K562 (cell line): Measurements from ENCODE around the gene ZBTB8A. TPM values are rescaled to one million over a fixed set of nuclear protein-coding genes. Genes with fewer than 3 reads are reported as not detected.

ENCODE experiments used
- CHD4 ChIP-seq: fragments of 200-600 bp; sonication (generic); IDR thresholded peaks from 3 replicates; pipeline ENCODE4 v1.6.1; 2012; ENCODE audit warnings: low read depth, mild to moderate bottlenecking, mixed read lengths, low read length, inconsistent platforms; ENCODE audit not compliant: insufficient read depth, insufficient replicate concordance, poor library complexity, severe bottlenecking
- CXXC5 ChIP-seq: fragments of 250-450 bp; sonication (Bioruptor Pico); IDR thresholded peaks from 2 replicates; pipeline ENCODE4 v1.8.0; 2022; ENCODE audit warnings: inconsistent platforms, mild to moderate bottlenecking, moderate library complexity
- HMG20A ChIP-seq: fragments of 450-650 bp; formaldehyde crosslinking; conservative IDR thresholded peaks from 2 replicates; pipeline ENCODE4 v1.4.0; 2020; ENCODE audit warnings: mild to moderate bottlenecking, mixed read lengths
- L3MBTL2 ChIP-seq: fragments of 450-650 bp; IDR thresholded peaks from 2 replicates; pipeline ENCODE4 v1.6.1; 2016; ENCODE audit warnings: mild to moderate bottlenecking, moderate library complexity
- NCOA6 ChIP-seq: fragments of 450-650 bp; IDR thresholded peaks from 2 replicates; pipeline ENCODE4 v1.6.1; 2017; ENCODE audit warnings: mild to moderate bottlenecking
- NELFE ChIP-seq: IDR thresholded peaks from 2 replicates; pipeline ENCODE4 v1.6.1; 2011; ENCODE audit warnings: mild to moderate bottlenecking; ENCODE audit not compliant: insufficient read depth, insufficient read length
- NR4A1 ChIP-seq, 2 experiments: fragments of 250-450 bp in 1 of 2; fragments of 450-650 bp in 1 of 2; sonication (Bioruptor Pico) in 1 of 2; IDR thresholded peaks; 2 replicates each; pipeline versions ENCODE4 v1.4.0 to v1.6.1; 2016 to 2020; ENCODE audit warnings: mild to moderate bottlenecking in 2 of 2, missing compliant biosample characterization in 1 of 2, missing genetic modification characterization in 1 of 2, moderate library complexity in 1 of 2
- TAL1 ChIP-seq: fragments of 450-650 bp; IDR thresholded peaks from 2 replicates; pipeline ENCODE4 v1.6.1; 2016; ENCODE audit warnings: mild to moderate bottlenecking
- YBX1 ChIP-seq: fragments of 450-650 bp; IDR thresholded peaks from 2 replicates; pipeline ENCODE4 v1.7.1; 2016; ENCODE audit warnings: mild to moderate bottlenecking
- ZBTB5 ChIP-seq: fragments of 450-650 bp; IDR thresholded peaks from 2 replicates; pipeline ENCODE4 v1.6.1; 2017; ENCODE audit warnings: antibody characterized with exemption
- ZFP1 ChIP-seq: fragments of 450-650 bp; formaldehyde crosslinking; IDR thresholded peaks from 2 replicates; pipeline ENCODE4 v1.4.0; 2020; ENCODE audit warnings: mild to moderate bottlenecking, mixed read lengths
- ZNF12 ChIP-seq: sonication (generic); formaldehyde crosslinking; IDR thresholded peaks from 2 replicates; pipeline ENCODE4 v1.4.0; 2020; ENCODE audit warnings: mild to moderate bottlenecking, missing genetic modification reagents
- ZNF311 ChIP-seq: fragments of 250-450 bp; sonication (Bioruptor Pico); IDR thresholded peaks from 2 replicates; pipeline ENCODE4 v1.4.0; 2020; ENCODE audit warnings: mild to moderate bottlenecking, moderate library complexity
- ZNF354B ChIP-seq: fragments of 250-450 bp; sonication (Bioruptor Pico); IDR thresholded peaks from 2 replicates; pipeline ENCODE4 v1.4.0; 2020
- ZNF449 ChIP-seq: fragments of 250-450 bp; sonication (Bioruptor Pico); IDR thresholded peaks from 2 replicates; pipeline ENCODE4 v1.8.0; 2022; ENCODE audit warnings: moderate library complexity, mild to moderate bottlenecking, inconsistent platforms
- ZNF583 ChIP-seq: fragments of 250-450 bp; sonication (Bioruptor Pico); IDR thresholded peaks from 2 replicates; pipeline ENCODE4 v1.4.0; 2020
- polyA plus RNA-seq, 8 experiments: library from polyadenylated mRNA; depleted of rRNA in 4 of 8; stranded (reverse) in 5 of 8; unstranded in 3 of 8; fragments of >200 nt; fragmentation: Nextera tagmentation in 2 of 8; fragmentation: Illumina TruSeq in 1 of 8; extraction: Ambion mirVana in 2 of 8; extraction: Trizol in 1 of 8; gene quantifications; 2 replicates each; pipeline versions ENCODE4 v1.2.1 to v1.2.3, GENCODE V29; 2011 to 2014; ENCODE audit warnings: inconsistent platforms in 1 of 8, missing spikeins in 1 of 8
- total RNA-seq, 7 experiments: library from RNA; depleted of rRNA in 6 of 7; stranded (reverse); fragments of >200 nt in 6 of 7; fragmentation: Illumina TruSeq in 2 of 7; extraction: Trizol in 2 of 7; gene quantifications; 2 replicates each; pipeline versions ENCODE4 v1.2.1 to v1.2.3, GENCODE V29; 2011 to 2021; ENCODE audit warnings: low replicate concordance in 1 of 7
- TF ChIP-seq, protein P1 (sequence below): sonication (generic); formaldehyde crosslinking; IDR thresholded peaks from 2 replicates; pipeline ENCODE4 v1.8.0; 2022; ENCODE audit warnings: mild to moderate bottlenecking, low read depth, missing genetic modification reagents
- TF ChIP-seq, protein P2 (sequence below): sonication (generic); formaldehyde crosslinking; IDR thresholded peaks from 2 replicates; pipeline ENCODE4 v1.8.1; 2022; ENCODE audit warnings: missing genetic modification reagents
- TF ChIP-seq, protein P3 (sequence below): fragments of 250-450 bp; sonication (Bioruptor Pico); IDR thresholded peaks from 2 replicates; pipeline ENCODE4 v1.9.0; 2021; ENCODE audit warnings: mild to moderate bottlenecking, inconsistent platforms

Gene ZBTB8A
- total and polyA plus RNA-seq, 9 of the 15 experiments (the other 6 are each of a cell fraction or from before 2014, with no cell fraction given), result 0.01 to 0.64 (median 0.09) TPM

GRCh38 chr1:32650248-32650751 lies 111.1 kb downstream of the ZBTB8A start, which contains the start of gene ZBTB8OS (continued):
- no peak for TF ChIP-seq ZNF354B (CRISPR knock-in tag)
- no peak for TF ChIP-seq ZNF583
- TF ChIP-seq, protein P1, sequence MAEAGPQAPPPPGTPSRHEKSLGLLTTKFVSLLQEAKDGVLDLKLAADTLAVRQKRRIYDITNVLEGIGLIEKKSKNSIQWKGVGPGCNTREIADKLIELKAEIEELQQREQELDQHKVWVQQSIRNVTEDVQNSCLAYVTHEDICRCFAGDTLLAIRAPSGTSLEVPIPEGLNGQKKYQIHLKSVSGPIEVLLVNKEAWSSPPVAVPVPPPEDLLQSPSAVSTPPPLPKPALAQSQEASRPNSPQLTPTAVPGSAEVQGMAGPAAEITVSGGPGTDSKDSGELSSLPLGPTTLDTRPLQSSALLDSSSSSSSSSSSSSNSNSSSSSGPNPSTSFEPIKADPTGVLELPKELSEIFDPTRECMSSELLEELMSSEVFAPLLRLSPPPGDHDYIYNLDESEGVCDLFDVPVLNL (CRISPR knock-in tag), result no peak
- TF ChIP-seq ZNF12 (CRISPR knock-in tag), result no peak; the same call in 1 of the 2 replicates
- no peak for TF ChIP-seq ZNF311
- TF ChIP-seq TAL1, result 0 out of 2 replicates have a peak, but pooled peaks have one; percentile 10
- TF ChIP-seq ZNF449 (CRISPR knock-in tag), result no peak
- TF ChIP-seq L3MBTL2, result no peak
- no peak for TF ChIP-seq CXXC5
- TF ChIP-seq CHD4, result no peak
- TF ChIP-seq, protein P2, sequence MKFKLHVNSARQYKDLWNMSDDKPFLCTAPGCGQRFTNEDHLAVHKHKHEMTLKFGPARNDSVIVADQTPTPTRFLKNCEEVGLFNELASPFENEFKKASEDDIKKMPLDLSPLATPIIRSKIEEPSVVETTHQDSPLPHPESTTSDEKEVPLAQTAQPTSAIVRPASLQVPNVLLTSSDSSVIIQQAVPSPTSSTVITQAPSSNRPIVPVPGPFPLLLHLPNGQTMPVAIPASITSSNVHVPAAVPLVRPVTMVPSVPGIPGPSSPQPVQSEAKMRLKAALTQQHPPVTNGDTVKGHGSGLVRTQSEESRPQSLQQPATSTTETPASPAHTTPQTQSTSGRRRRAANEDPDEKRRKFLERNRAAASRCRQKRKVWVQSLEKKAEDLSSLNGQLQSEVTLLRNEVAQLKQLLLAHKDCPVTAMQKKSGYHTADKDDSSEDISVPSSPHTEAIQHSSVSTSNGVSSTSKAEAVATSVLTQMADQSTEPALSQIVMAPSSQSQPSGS (CRISPR knock-in tag), result no peak
- no peak for TF ChIP-seq HMG20A
- TF ChIP-seq, protein P3, sequence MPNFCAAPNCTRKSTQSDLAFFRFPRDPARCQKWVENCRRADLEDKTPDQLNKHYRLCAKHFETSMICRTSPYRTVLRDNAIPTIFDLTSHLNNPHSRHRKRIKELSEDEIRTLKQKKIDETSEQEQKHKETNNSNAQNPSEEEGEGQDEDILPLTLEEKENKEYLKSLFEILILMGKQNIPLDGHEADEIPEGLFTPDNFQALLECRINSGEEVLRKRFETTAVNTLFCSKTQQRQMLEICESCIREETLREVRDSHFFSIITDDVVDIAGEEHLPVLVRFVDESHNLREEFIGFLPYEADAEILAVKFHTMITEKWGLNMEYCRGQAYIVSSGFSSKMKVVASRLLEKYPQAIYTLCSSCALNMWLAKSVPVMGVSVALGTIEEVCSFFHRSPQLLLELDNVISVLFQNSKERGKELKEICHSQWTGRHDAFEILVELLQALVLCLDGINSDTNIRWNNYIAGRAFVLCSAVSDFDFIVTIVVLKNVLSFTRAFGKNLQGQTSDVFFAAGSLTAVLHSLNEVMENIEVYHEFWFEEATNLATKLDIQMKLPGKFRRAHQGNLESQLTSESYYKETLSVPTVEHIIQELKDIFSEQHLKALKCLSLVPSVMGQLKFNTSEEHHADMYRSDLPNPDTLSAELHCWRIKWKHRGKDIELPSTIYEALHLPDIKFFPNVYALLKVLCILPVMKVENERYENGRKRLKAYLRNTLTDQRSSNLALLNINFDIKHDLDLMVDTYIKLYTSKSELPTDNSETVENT (CRISPR knock-in tag), result no peak
- TF ChIP-seq NELFE, result no peak
- no peak for TF ChIP-seq YBX1
- no peak for TF ChIP-seq NCOA6
- TF ChIP-seq NR4A1 (CRISPR knock-in tag; IDR thresholded peaks at IDR 0.05), result no peak
- no peak for TF ChIP-seq NR4A1 (tag; IDR thresholded peaks at IDR 0.05)
- no peak for TF ChIP-seq ZBTB5
- TF ChIP-seq ZFP1 (CRISPR knock-in tag), result no peak
